Activated CD8-positive, alpha-beta memory T cell treated with anti-CD3 and anti-CD28 coated beads, Interleukin-2, amount 50 U/mL, for 4 hours (primary cell): ENCODE measurements around the gene TAF6L.
A peak's percentile ranks its signal among the peaks of the same experiment; 100 is the strongest.
"Not testable (repeated sequence)": the region's sequence is repeated elsewhere in the genome, so short reads cannot be mapped to it uniquely, and the experiment has no call there.

ENCODE experiments used
- DNase-seq: peaks from one replicate; pipeline ENCODE4 v3.0.0-alpha.2; 2020

The TAF6L gene

DNA sequence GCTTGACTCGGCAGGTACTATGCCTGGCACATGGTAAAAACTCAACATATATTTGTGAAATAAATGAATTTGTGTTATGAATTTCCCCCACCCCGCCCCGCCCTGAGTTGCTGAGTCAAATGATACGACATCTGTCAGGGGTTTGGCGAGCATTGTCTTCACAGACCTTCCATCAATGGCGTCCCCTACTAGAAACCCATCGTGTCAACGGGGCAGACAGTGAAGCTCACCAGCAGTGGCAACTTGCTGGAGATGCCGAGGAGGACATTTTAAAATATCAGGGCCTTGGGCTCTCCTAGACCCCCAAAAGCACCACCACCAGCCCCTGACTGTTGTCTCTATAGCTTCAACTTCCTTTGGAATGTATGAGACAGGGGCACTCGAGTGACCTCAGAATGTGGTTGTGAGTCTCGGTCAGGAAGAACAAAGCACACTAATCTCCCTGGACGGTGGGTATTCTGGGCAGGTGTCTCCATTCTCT lies 34.8 kb downstream of the TAF6L start:
- DNase-seq = peak; percentile 29

DNA sequence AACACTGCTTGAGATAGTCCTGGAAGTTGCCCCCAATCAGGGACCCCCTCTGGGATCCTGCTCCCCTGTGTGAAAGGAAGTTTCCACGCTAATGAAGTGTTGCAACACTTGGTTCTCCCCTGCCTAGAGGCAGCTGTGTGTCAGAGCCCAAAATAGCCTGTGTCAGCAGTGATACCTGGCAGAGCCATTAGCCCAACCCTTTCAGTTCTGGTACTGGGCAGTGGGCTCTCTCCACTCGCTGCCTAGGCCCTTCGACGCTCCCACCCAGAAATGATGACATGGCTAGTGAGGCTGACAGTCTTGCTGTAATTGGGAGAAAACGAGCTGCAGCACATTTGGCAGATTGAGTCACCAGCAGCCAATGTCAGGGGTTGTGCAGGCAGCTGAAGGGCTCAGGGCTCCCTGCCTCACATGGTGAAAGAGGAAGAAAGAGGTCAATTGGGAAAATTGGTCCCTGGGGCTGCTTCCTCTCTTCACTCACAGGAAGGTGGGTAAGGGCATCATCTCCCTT lies 35.5 kb downstream of the TAF6L start:
- DNase-seq = no peak

DNA sequence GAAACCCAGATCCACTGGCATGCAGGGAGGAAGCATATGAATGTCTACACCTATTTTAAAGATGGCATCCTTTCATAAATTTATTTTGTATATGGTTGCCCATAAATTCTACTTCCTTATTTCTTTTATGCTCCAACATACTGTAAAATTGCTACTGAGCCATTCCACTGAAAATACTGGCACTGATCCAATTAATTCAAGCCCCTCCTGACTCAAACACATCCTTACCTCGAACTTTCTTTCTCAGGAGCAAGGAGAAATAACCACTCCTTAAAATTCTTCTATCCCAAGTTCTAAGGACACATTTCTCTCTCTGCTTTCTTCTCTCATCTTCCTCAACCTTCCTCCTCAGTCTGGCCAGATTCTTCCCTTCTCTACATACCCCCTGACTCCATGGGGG lies 39.6 kb downstream of the TAF6L start:
- DNase-seq = no peak

DNA sequence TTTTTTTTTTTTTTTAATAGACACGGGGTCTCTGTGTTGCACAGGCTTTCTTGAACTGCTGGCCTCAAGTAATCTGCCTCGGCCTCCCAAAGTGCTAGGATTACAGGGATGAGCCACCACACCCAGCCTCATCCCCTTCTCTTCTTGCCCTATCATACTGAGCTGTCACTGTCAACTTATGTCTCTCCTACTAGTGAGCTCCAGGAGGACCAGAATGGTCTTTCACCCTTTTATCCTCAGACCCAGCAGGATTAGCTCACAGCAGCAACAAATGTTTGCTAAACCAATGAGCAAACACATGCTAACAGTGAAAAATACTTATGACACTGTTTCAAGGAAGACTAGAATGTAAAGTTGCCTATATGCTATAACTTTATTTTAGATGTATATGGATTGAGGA lies 40.5 kb downstream of the TAF6L start:
- DNase-seq = no peak

DNA sequence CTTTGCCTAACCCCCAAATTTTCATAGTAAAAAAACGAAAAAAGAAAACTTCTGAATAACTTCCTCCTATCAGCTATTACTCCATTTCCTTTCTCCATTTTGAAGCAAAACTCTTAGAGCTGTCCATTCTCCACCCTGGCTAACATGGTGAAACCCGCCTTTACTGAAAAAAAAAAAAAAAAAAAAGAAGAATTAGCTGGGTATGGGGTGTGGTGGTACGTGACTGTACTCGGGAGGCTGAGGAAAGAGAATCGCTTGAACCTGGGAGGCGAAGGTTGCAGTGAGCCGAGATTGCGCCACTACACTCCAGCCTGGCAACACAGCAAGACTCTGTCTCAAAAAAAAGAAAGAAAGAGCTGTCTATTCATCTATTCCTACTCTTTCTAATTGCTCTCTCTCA lies 45.4 kb downstream of the TAF6L start:
- DNase-seq = no peak

DNA sequence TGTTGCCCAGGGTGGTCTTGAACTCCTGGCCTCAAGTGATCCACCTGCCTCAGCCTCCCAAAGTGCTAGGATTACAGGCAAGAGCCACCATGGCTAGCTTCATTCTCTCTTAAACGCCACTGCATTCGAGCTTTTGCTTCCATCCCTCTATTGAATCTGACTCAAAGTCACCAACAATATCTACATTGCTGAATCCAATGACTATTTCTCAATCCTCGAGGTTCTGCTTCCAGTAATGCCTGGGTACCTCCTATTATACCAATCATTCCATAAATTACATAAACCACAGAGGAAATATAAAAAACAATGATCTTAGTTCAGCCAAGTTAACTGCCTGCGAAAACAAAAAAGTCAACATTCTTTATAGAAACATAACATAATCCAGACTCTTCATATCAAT lies 45.9 kb downstream of the TAF6L start:
- DNase-seq = no peak

DNA sequence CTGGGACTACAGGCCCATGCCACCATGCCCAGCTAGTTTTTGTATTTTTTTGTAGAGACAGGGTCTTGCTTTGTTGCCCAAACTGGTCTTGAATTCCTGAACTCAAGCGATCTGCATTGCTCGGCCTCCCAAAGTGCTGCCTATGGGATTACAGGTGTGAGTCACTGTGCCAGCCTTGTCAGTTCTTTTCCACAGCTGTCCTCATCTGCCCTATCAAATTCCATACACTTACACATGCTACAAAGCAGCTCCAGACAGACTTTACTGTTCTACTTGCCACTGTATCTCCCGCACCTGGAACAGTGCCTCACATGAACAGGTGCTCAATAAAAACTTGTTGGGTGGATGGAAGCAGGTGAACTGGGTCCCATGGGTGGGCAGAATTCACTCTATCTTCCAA lies 52.5 kb downstream of the TAF6L start:
- DNase-seq = no peak

DNA sequence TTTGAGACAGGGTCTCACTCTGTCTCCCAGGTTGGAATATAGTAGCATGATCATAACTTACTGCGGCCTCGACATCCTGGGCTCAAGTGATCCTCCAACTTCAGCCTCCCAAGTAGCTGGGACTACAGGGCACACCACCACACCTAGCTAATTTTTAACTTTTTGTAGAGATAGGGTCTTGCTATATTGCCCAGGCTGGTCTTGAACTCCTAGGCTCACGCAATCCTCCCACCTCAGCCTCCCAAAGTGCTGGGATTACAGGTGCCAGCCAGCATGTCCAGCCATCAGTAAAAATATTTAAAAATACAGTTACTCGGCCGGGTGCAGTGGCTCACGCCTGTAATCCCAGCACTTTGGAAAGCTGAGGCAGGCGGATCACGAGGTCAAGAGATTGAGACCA lies 56.9 kb downstream of the TAF6L start:
- DNase-seq = not testable (repeated sequence)

DNA sequence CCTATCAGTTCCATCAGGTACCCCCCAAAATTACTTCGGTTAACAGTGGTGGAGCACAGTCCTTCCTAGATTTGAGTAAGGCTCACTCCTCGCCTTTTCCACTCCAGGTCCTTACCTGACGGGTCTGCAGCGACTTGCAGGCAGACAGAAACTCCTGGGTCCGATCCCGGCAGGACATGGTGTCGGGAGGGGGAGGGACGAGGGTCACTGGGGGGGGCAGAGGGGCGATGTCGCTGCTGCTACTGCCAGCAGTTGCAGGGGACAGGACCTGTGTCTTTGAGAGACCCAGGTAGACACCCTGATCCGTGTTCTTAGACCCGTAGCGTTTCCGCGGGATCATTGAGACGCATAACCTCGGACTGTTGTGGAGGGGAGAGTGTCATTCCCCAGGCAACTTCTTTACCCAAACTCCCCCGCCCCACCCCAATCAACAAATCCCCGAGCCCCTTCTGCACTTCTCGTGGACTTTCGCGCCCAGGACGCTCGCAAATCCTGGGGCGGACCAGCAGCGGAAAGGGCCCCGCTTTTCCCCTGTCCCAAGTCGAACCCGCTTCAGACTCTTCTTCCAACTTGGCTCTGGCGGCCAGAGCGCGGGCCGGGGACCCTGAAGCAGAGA lies 59.8 kb downstream of the TAF6L start:
- no peak for DNase-seq

DNA sequence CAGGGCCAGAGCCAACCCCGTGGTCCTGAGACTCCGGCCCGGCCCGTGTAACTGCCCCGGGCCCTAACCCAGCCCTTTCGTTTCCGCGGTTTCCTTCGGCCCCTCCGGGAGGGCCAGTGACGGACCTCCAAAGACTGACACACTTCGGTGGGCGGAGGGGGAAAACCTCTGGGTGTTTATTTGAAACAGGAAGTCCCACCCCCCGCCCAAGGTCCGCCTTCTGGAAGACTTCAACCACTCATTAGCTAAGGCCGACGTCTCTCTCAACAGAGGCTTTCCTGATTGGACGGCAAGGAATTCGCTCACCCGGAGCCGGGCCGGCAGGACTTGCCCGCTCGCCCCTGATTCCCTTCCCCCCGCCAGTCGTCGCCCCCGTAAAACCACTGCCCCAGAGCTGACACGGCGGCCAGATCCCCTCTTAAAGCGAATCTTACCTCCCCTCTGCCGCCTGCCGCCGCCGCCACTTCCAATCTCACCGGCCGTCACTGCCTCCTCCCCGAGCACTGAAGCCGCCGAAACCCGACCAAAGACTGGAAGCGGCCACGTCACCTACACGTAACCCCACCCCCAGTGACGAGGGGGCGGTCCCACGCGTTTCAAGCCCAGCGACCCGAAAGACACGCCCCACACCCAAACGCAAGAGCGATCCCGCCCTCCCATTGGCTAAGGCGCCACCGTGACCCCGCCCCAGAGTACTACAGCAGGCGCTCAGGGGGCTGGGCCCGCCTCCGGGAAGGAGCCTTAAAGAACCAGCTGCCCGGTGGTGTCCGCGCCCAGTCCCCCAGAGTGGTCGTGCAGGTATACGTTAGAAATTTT lies 60.5 kb downstream of the TAF6L start, which contains the start of gene STX5:
Gene STX5, minus strand, starts transcription at position 532 of the 816 bp plus-strand sequence. CDS start 808 bp downstream, outside the sequence.
- peak; percentile 99 for DNase-seq

DNA sequence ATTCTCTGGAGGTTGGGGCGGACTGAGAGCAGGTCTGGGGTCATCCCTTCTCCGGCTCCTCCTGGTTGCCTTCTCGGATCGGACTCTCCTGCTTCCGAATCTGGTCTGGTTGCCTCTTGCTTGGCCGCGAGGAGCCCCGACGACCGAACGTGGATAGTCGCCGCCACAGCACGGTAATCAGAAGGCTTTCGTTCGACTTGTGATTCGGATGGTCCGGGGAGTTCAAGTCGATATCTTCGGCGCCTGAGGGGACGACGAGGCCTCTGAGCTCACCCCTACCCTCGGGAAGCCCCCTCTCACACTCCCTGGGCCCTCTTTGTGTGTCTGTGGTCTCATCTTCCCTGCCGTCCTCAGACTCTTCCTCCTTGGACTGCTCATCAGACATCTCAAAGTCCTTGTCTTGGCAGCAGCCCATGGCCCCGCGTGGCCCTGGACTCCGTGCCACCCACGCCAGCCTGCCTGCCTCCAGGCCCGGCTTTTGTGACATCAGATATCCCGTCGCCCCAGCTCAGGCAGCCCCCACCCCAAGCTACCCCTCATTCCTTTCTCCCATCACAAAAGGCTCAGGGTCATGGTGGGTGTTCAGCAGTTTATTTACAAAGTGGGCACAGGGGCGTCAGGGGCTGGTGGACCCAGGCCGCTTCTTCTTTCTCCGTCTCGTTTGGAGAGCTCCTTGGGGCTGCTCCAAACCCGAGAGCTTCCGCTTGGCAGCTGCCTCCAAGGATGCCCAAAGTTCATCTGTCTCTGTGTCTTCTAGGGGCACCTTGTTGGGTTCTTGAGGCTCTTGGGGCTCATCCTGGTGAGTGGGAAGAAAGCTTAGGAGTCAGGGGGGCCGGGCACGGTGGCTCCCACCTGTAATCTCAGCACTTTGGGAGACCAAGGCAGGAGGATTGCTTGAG lies 61.4 kb downstream of the TAF6L start, which contains the start of gene TEX54:
Gene TEX54, minus strand, starts transcription at position 506 of the 899 bp plus-strand sequence.
- no peak for DNase-seq

DNA sequence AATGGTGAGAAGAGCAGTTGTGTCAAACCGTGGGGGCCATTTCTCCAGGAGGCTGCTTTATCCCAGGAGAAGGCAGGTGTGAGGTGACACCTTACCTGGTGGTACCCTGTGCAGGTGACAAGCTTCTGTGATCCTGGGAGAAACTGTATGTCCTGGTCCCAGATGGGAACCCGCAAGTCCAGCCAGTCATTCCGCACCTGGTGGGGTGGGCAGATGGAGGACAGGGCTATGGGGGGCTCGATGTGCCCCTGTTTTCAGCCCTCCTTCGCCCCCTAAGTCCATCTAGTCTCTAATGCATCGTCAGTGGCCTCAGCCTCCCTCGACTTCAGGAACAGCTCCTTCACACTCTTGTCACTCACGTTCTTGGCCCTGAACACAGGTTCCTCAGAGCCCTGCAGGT lies 64.1 kb downstream of the TAF6L start:
- DNase-seq = no peak
